ENCODE results near the gene BZW1.
A peak's percentile ranks its signal among the peaks of the same experiment; 100 is the strongest.
"Not testable (repeated sequence)": the region's sequence is repeated elsewhere in the genome, so short reads cannot be mapped to it uniquely, and the experiment has no call there.

The BZW1 gene

DNA sequence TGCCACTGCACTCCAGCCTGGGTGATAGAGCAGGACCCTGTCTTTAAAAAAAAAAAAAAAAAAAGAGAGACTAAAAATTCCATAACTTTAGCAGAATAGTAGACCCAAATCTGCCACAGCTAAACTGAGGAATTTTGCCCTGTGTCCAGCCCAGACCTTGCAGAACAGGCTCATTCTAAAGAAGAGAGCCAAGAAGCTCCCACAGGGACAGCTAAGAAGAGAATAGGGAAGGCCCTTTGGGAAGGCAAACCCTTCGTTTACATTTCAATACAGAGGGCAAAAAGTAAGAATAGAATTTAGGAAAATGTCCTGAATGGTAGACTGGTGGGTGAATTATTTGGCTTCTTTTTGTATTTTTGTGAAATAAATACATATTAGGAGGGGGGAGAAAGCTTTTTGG is 21.5 kb upstream of the BZW1 start:
- no peak for DNase-seq (ENCODE audit: low read depth in 4 of 4, low spot score in 1 of 4)

DNA sequence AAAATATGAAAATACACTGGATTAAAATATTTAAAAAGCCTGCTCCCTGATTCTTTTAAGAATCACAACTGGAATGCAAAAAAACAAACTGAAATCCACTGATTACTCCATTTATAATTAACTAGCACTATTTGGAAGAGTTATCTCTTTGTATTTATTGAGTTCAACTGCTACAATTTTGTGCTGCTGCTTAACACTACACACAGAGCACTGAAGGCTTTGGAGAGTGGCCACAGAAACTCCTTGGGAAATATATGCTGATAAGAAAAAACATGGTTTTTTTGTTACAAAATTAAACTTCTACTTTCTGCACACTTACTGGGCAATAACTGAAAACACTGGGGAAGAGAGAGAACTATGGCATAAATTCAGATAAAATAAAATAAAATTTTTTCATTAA is 19.8 kb upstream of the BZW1 start:
- no peak for DNase-seq (ENCODE audit: low read depth in 4 of 4, low spot score in 1 of 4)

- no peak for DNase-seq (ENCODE audit: low read depth in 4 of 4, low spot score in 1 of 4)
These were observed 17.6 kb upstream of the BZW1 start for GRCh38 chr2:200794143-200794542.

DNA sequence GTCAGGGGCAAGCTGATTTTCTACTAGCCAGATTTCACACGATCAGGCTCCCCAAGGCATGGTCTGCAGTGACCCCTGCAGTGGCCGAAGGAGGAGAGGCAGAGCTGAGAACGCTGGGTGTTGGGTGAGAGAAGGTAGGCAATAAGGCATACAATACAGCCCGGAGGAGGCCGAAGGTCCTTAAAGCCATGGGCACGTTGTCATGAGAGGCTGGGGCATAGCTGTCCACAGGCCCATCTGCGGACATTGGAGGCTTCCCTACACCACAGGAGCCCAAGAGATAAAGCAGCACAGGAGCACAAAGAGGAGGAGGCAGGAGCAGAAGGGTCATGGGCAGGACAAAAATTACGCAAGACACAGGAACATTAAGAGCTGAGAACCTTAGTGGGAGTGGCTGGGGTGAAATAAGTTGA is 16.7 kb upstream of the BZW1 start:
- no peak for DNase-seq (ENCODE audit: low read depth in 4 of 4, low spot score in 1 of 4)

GRCh38 chr2:200796561-200796960 is 15.1 kb upstream of the BZW1 start:
- no peak for DNase-seq (ENCODE audit: low read depth in 4 of 4, low spot score in 1 of 4)

DNA sequence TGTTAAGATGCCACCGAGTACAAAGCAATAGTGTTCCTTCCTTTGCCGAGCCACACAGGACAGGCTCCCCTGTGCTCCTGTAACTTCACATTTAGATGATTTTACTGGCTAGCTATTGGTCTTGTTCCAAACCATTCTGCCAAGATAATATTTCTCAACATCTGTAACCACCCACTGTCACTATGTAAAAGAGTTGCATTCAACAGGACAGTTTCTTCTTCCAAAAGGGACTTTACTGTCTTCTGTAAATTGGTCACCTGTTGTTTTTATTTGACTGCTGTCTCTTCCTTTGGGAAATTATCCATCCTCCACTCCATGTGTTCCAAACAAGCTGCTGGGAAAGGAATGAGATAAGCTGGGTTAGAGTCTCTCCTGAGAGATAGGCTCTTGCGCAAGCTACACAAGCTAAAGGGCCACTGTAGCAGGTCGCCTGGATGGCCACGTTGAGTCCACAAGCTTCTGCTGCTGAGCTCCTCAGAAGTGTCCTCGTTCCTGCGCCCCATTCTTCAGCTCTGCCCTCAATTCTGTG is 14.4 kb upstream of the BZW1 start:
- no peak for DNase-seq (ENCODE audit: low read depth in 4 of 4, low spot score in 1 of 4)

- no peak for DNase-seq (ENCODE audit: low read depth in 4 of 4, low spot score in 1 of 4)
These were observed 13.2 kb upstream of the BZW1 start for GRCh38 chr2:200798514-200798913.

DNA sequence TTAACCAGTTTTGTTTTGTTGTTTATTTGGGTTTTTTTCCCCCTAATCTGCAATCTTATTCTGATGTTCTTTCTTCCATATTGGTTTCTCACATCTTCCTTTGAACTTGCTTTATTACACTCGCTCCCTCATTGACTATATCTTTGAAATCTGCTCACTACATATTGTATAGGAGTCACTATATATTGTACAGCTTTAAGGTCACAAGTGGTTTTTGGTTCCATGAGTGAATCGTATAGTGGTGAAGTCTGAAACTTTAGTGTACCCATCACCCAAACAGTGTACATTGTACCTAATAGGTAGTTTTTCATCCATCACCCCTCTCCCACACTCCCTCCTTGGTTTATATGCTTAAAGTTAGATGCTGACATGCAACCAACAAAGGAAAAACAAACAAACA is 11.3 kb upstream of the BZW1 start:
- no peak for DNase-seq (ENCODE audit: low read depth in 4 of 4, low spot score in 1 of 4)

DNA sequence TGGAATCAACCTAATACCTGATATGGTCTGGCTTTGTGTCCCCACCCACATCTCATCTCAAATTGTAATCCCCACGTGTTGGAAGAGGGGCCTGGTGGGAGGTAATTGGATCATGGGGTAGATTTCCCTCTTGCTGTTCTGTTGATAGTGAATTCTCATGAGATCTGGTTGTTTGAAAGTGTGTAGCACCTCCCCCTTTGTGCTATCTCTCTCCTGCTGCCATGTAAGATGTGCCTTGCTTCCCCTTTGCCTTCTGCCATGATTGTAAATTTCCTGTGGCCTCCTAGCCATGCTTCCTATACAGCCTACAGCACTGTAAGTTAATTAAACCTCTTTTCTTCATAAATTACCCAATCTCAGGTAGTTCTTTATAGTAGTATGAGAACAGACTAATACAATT is 10.3 kb upstream of the BZW1 start:
- DNase-seq (ENCODE audit: low read depth in 4 of 4, low spot score in 1 of 4): not testable (repeated sequence)

DNA sequence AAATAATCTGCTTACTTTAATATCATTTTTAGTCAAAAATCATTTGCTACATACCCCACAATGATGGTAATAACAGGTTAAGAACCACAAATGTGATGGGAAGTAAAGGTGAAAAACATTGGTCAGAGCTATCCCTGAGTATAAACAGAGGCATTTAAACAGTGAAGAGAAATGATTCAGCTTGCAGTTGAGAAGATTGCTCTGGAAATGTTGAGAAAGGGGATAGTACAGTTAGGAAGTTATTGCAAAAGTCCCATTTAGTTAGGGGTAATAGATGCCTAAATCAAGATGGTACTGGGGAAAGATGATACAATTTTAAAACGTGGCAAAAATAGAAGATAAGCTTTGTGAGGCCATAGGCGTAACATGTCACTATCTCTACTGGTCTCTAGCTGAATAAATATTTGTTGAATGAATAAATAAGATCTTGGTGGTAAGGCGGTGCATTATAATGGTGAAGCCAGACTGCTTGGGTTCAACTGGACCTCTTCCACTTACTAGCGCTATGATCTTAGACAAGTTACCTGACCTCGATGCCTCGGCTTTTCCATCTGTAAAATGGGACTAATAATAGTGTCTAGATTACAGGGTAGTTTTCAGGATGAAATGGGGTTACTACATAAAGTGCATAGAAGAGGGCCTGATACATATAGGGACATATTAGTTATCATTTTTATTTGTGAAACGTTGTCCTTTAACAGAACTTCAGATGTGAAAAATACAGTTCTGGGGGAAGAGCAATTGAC is 2.0 kb upstream of the BZW1 start:
- no peak for DNase-seq (ENCODE audit: low read depth in 4 of 4, low spot score in 1 of 4)

DNA sequence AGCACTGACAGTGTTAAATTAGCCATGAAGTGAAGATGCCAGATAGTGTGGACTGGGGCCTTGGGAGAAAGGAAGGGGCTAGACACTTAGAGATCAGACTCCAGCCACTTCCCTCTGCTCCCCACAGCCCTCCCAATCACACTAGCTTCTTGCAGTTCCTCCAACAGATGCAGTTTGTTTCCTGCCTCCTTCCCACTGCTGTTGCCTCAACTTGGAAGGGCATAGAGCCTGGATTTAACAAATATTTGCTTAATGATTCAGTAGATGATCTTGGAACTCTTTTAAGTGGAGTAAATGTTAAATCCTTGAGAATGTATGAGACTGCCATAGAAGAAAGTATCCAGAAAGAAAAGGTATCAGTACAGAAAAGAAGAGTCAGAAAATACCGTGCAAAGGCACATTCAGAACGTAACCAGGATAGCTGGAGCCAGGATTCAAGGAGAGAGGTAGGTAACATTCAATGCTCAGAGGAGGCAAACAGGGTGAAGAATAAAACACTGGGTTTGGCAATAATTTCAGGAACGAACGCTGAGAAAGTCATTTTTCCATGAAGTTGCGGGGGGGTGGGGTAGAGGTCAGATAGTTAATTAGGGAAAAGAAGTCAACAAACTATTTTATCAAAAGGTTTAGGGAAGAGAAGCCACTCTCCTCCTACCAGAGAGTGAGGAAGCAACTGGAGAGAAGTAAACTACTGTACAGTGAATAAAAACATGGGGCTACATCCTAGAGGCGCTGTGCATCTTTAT is 1.3 kb upstream of the BZW1 start:
- no peak for DNase-seq (ENCODE audit: low read depth in 4 of 4, low spot score in 1 of 4)

DNA sequence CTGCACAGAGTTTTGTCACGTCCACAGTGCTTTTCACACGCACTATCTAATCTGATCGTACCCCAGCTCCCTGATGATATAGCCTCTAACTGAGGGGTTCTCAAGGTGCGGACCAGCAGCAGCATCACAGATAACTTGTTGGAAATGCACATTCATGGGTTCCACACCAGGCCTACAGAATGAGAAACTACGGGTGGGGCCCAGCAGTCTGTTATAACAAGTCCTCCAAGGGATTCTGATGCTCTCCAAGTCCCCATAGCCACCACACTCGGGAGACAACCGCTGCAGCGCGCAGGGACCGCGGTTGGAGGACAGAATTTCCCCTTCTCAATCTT is 745 bp upstream of the BZW1 start:
- no peak for DNase-seq (ENCODE audit: low read depth in 4 of 4, low spot score in 1 of 4)

DNA sequence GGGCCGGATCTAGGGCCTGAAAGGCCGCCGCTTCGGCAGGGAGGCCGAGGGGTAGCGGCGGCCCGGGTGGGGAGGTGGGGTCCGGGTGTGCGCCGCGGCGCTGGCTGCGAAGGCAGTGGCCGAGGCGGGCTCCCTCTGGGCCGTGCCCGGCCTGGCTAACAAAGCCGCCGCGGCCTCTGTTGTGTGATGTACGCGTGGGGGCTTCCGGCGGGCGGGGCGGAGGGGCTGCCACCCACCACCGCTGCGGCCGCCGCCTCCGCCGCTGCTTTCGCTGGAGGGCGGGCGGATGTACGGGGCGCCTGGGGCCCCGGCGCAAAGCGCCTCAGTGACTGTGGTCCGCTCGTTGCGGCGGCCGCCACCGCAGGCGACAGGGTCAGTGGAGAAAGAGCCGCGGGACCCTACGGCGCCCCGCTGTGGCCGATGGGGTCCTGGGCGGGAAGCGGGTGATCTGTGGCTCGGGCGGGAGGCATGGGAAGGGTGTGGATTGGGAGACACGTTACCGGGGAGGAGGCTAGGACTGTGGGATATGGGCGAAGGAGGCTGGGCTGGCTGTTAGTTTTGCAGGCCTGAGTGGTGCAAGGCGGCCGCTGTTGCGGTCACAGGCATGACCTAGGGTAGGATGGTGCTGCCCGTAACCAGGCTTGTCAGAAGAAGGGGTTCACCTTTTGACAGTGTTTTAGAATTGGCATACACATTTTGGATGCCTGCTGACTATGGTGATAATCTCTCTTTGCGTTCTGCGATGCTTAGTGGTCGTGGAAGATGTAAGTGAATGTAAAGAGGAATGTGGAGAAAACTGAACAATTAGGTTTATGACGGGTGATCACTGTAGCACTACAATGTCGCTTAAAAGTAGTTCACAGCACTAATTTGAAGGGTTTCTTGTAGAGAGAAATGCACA is 662 bp downstream of the BZW1 start:
- peak; percentile 12 to 54 (median 24) for DNase-seq (ENCODE audit: low read depth in 4 of 4, low spot score in 1 of 4)

- DNase-seq (ENCODE audit: low read depth in 4 of 4, low spot score in 1 of 4): peak in 1 of 4 experiments; percentile 13
These were observed 2.6 kb downstream of the BZW1 start for GRCh38 chr2:200814276-200814815.

DNA sequence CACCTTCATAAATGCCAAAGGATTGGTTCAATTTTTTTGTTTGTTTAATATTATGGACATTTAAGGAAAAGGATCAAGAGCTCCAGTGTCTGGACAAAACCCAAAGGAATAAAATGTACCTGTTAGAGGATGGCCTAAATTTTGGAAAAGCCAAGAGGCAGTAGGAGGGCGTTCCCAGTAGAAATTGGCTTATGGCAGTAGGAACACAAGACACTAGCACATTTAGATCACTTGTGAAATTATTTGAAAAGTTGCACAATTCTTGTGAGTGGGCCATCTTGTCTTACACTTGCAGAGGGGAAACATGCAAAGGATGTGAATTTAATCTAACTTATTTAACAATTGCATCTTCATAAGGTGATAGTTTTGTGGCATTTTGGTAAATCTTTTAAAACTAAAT is 3.2 kb downstream of the BZW1 start:
- no peak for DNase-seq (ENCODE audit: low read depth in 4 of 4, low spot score in 1 of 4)

GRCh38 chr2:200818732-200819131 is 7.0 kb downstream of the BZW1 start:
- not testable (repeated sequence) for DNase-seq (ENCODE audit: low read depth in 4 of 4, low spot score in 1 of 4)

GRCh38 chr2:200820573-200821234 is 9.0 kb downstream of the BZW1 start:
- DNase-seq (ENCODE audit: low read depth in 4 of 4, low spot score in 1 of 4): no peak

GRCh38 chr2:200821686-200822245 is 10.1 kb downstream of the BZW1 start:
- no peak for DNase-seq (ENCODE audit: low read depth in 4 of 4, low spot score in 1 of 4)

DNA sequence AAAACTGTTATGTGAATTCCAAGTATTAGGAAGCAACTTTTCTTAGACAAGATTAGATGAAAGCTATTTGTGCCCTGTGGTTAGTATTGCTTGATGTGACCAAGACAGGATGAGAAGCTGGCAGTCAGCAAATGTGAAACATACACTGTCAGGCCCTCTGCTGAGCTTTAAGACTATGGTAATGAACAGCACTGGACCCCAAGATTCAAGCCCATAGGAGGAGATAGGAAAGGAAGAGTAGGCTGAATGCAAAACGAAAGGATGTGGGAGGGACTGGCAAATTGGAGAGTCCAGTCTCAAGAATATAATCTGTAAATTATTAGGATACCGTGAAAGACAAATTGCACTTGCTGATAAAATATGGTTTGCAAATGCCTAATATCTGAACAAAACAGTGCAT is 16.4 kb downstream of the BZW1 start:
- DNase-seq (ENCODE audit: low read depth in 4 of 4, low spot score in 1 of 4): no peak

GRCh38 chr2:200828572-200829257 is 17.0 kb downstream of the BZW1 start:
- no peak for DNase-seq (ENCODE audit: low read depth in 4 of 4, low spot score in 1 of 4)
